HPDE6-E6E7 (cell line): Measurements from ENCODE around the gene FAM118A.
A peak's percentile ranks its signal among the peaks of the same experiment; 100 is the strongest.
"Not testable (repeated sequence)": the region's sequence is repeated elsewhere in the genome, so short reads cannot be mapped to it uniquely, and the experiment has no call there.

Source experiments
- DNase-seq: peaks from one replicate; pipeline ENCODE4 v3.0.0; 2011; ENCODE audit warnings: missing footprints; ENCODE audit errors: extremely low spot score

FAM118A gene

GRCh38 chr22:45309422-45310227, at the start of gene FAM118A:
FAM118A (plus strand) TSS chr22:45309934; CDS start chr22:45322380, 12,446 bp downstream.
- DNase-seq: peak; percentile 85

- not testable (repeated sequence) for DNase-seq
Measured at GRCh38 chr22:45260395-45260759, 49.4 kb upstream of the FAM118A start.

GRCh38 chr22:45261407-45262088, 48.2 kb upstream of the FAM118A start:
- no peak for DNase-seq

- DNase-seq: no peak
Measured at GRCh38 chr22:45262195-45262930, 47.4 kb upstream of the FAM118A start.

GRCh38 chr22:45262931-45263462, 46.7 kb upstream of the FAM118A start:
- no peak for DNase-seq

- peak; percentile 79 for DNase-seq
Measured at GRCh38 chr22:45263463-45264269, 46.1 kb upstream of the FAM118A start.

- DNase-seq: no peak
Measured at GRCh38 chr22:45265535-45265934, 44.2 kb upstream of the FAM118A start.

- no peak for DNase-seq
Measured at GRCh38 chr22:45268167-45268957, 41.4 kb upstream of the FAM118A start.

GRCh38 chr22:45268958-45269844, 40.5 kb upstream of the FAM118A start:
- peak; percentile 23 for DNase-seq

- DNase-seq: no peak
Measured at GRCh38 chr22:45270095-45271020, 39.4 kb upstream of the FAM118A start.

- DNase-seq: no peak
Measured at GRCh38 chr22:45271667-45272201, 38.0 kb upstream of the FAM118A start.

- no peak for DNase-seq
Measured at GRCh38 chr22:45272498-45272897, 37.2 kb upstream of the FAM118A start.

GRCh38 chr22:45273452-45274075, 36.2 kb upstream of the FAM118A start:
- DNase-seq: no peak

- DNase-seq: no peak
Measured at GRCh38 chr22:45276507-45277105, 33.1 kb upstream of the FAM118A start.

GRCh38 chr22:45277720-45278119, 32.0 kb upstream of the FAM118A start:
- DNase-seq: not testable (repeated sequence)

- no peak for DNase-seq
Measured at GRCh38 chr22:45278125-45278524, 31.6 kb upstream of the FAM118A start.

- no peak for DNase-seq
Measured at GRCh38 chr22:45280587-45280980, 29.1 kb upstream of the FAM118A start.
